T-cell (primary cell): ENCODE data around the gene RGS7. TPM values are rescaled to one million over a fixed set of nuclear protein-coding genes. Genes with fewer than 3 reads are reported as not detected.

Experiments
- ATAC-seq, 4 experiments: fragments of 200-7000 bp in 3 of 4; fragments of 150-1000 bp in 1 of 4; cut with Tn5 transposase; replicated peaks in 1 of 4; 1 replicate in 3 of 4; 2 replicates in 1 of 4; pipeline ENCODE4 v1.10.0; 2021; ENCODE audit warnings: moderate library complexity in 3 of 4, mild to moderate bottlenecking in 2 of 4, moderate number of reproducible peaks in 1 of 4
- CTCF ChIA-PET, 2 donors: fragments of 300-600 bp; sonication (Branson Sonifier 250); formaldehyde crosslinking; loops; one replicate each; lab custom pipeline; 2022; ENCODE audit warnings: antibody characterized with exemption in 2 of 2; lab: Charles Lee
- POLR2A ChIA-PET, 2 donors: fragments of 300-600 bp; sonication (Branson Sonifier 250); formaldehyde crosslinking; loops; one replicate each; lab custom pipeline; 2022; ENCODE audit warnings: antibody characterized with exemption in 2 of 2; lab: Charles Lee
- DNase-seq, 35 experiments: peaks; one replicate each; pipeline versions ENCODE4 v3.0.0 to v3.0.0-alpha.2; 2013 to 2023
- H3K27ac ChIP-seq: one replicate; pipeline ENCODE4 v1.5.1; 2013; ENCODE audit warnings: low read length
- H3K27me3 ChIP-seq, 2 experiments: replicated peaks in 1 of 2; 1 replicate in 1 of 2; 2 replicates in 1 of 2; pipeline versions ENCODE4 v1.6.1 to v1.7.0; 2013; ENCODE audit warnings: low read length in 1 of 2, mixed read lengths in 1 of 2; ENCODE audit not compliant: control insufficient read depth in 2 of 2, insufficient read depth in 2 of 2; ENCODE audit errors: extremely low read depth in 1 of 2
- H3K36me3 ChIP-seq, 2 donors: 1 replicate in 1 of 2; 2 replicates in 1 of 2; pipeline versions ENCODE4 v1.6.1 to v1.7.0; 2013; ENCODE audit warnings: low read length in 1 of 2; ENCODE audit not compliant: control insufficient read depth in 2 of 2, insufficient read depth in 1 of 2; ENCODE audit errors: extremely low read depth in 1 of 2
- H3K4me1 ChIP-seq, 2 experiments: 1 replicate in 1 of 2; 2 replicates in 1 of 2; pipeline versions ENCODE4 v1.6.1 to v1.7.0; 2013; ENCODE audit warnings: low read length in 2 of 2, mixed read lengths in 1 of 2; ENCODE audit not compliant: insufficient read depth in 2 of 2, control insufficient read depth in 1 of 2; ENCODE audit errors: extremely low read depth in 1 of 2
- H3K4me3 ChIP-seq, 2 donors: 1 replicate in 1 of 2; 2 replicates in 1 of 2; pipeline versions ENCODE4 v1.5.1 to v1.7.0; 2013; ENCODE audit warnings: mild to moderate bottlenecking in 2 of 2, low read length in 1 of 2, moderate library complexity in 1 of 2; ENCODE audit not compliant: control insufficient read depth in 1 of 2; ENCODE audit errors: extremely low read depth in 1 of 2
- H3K9me3 ChIP-seq: 2 replicates; pipeline ENCODE4 v1.7.0; 2013
- H3K27ac Mint-ChIP-seq, 2 donors: one replicate each; pipeline ENCODE4 v1.8.0; 2020 to 2021; ENCODE audit warnings: mild to moderate bottlenecking in 2 of 2, mixed read lengths in 2 of 2
- H3K27me3 Mint-ChIP-seq, 2 donors: one replicate each; pipeline ENCODE4 v1.8.0; 2021 to 2022; ENCODE audit warnings: mixed read lengths in 2 of 2
- H3K36me3 Mint-ChIP-seq: one replicate; pipeline ENCODE4 v1.8.0; 2021; ENCODE audit warnings: mixed read lengths
- H3K4me1 Mint-ChIP-seq, 3 donors: one replicate each; pipeline ENCODE4 v1.8.0; 2020 to 2022; ENCODE audit warnings: mixed read lengths in 3 of 3, mild to moderate bottlenecking in 1 of 3
- H3K4me3 Mint-ChIP-seq, 3 donors: one replicate each; pipeline ENCODE4 v1.8.0; 2020 to 2022; ENCODE audit warnings: mild to moderate bottlenecking in 3 of 3, mixed read lengths in 3 of 3, moderate library complexity in 3 of 3
- H3K9me3 Mint-ChIP-seq, 3 donors: one replicate each; pipeline ENCODE4 v1.8.0; 2020 to 2022; ENCODE audit warnings: mixed read lengths in 3 of 3
- WGBS: methylation state at CpG from one replicate; pipeline ENCODE4 v1.1.5; 2013; ENCODE audit warnings: missing lambda C conversion rate; ENCODE audit not compliant: insufficient coverage; 5-methylcytosine and 5-hydroxymethylcytosine counted together
- total RNA-seq, 35 experiments: library from RNA in 6 of 35; stranded (reverse) in 6 of 35; fragments of 120-200 nt in 1 of 35; gene quantifications; one replicate each; pipeline versions ENCODE4 v1.2.1 to v1.2.4 and lab custom pipeline; 2013 to 2026

The RGS7 gene
- total RNA-seq, 5 donors from 2014 or later (not counting 1 experiment from before 2014, with no cell fraction given): not detected

DNA sequence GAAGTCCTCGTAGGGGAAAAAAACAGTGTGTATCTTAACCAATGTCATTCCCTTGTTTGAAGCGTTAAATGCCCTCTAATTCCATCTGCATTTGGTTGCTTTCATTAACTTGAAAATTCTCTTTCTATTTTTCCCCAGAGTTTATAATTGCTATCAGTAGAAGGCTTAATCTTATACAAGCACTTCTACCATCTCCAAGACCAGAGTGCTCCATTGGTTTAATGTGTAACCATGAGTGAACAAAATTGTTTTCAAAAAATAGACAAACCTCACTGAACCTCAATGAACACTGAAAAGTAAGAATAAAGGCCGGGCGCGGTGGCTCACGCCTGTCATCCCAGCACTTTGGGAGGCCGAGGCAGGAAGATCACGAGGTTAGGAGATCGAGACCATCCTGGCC is 141.3 kb downstream of the RGS7 start:
- ChIA-PET CTCF (no interaction called here), POLR2A (no interaction called here)
- Mint-ChIP-seq H3K9me3 (peaks cover 0 to 13% (median 2%) of the 10 kb centered on the region in 3 donors), H3K36me3 (no peaks in the 10 kb centered on the region), H3K4me1 (no peaks in the 10 kb centered on the region), H3K27me3 (peaks cover 0 to 3% of the 10 kb centered on the region in 2 donors), H3K4me3 (no peak overlapping the region), H3K27ac (no peak overlapping the region)
- H3K4me1 ChIP-seq: no peaks in the 10 kb centered on the region
- no peak overlapping the region for H3K4me3 ChIP-seq
- no peak for ATAC-seq
- WGBS: 80% methylated on average over 1 of the region's 9 CpGs
- no peaks in the 10 kb centered on the region for H3K27me3 ChIP-seq
- H3K27ac ChIP-seq: no peak overlapping the region
- DNase-seq: no peak
- H3K9me3 ChIP-seq: no peaks in the 10 kb centered on the region
- no peaks in the 10 kb centered on the region for H3K36me3 ChIP-seq

DNA sequence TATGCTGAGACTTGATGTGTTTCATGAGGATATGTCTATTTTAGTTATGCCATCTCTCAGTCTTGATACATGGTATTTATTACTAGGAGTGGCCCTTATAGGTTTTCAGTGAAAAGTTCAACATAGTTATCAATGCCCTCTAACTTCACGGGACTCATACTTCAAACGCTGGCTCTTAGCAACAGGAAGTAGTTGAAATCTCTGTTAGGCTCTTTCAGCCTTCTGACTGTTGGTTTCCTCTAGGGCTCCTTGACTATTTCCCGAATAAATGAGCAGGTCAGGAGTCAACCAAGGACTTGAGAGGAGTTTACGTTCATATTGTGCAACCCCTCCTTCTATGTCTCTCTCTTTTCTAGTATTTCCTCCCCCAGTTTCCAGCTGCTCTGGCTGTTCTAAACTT is 141.8 kb downstream of the RGS7 start:
- no peak overlapping the region for H3K27ac Mint-ChIP-seq
- H3K4me3 Mint-ChIP-seq: no peak overlapping the region
- Histone ChIP-seq H3K4me1 (no peaks in the 10 kb centered on the region), H3K27me3 (no peaks in the 10 kb centered on the region), H3K4me3 (no peak overlapping the region), H3K27ac (no peak overlapping the region), H3K9me3 (no peaks in the 10 kb centered on the region), H3K36me3 (no peaks in the 10 kb centered on the region)
- no peaks in the 10 kb centered on the region for H3K4me1 Mint-ChIP-seq
- CTCF ChIA-PET: no interaction called here
- H3K9me3 Mint-ChIP-seq: peaks cover 0 to 14% (median 2%) of the 10 kb centered on the region in 3 donors
- 6% methylated on average over 2 of the region's 4 CpGs for WGBS
- H3K36me3 Mint-ChIP-seq: no peaks in the 10 kb centered on the region
- no peak for ATAC-seq
- H3K27me3 Mint-ChIP-seq: peaks cover 0 to 3% of the 10 kb centered on the region in 2 donors
- POLR2A ChIA-PET: no interaction called here
- DNase-seq: no peak

DNA sequence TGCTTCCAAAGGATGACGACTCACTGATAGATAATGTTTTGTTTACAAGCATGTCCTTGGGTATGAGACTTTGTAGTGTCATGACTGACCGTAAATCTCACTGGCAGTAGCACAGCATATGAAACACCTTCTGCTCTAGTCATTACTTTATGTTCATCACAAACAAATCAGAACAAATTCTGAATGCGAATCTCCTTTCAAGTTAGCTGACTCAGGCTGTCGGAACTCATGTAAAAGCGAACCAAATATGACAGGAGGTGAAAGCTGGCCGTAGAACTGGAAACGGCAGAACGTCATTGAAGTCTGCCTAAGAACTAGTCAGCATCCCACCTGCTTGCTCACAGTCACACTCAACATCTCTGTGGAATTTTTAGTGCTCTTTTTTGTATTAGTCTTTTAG is 143.9 kb downstream of the RGS7 start:
- Histone ChIP-seq H3K4me3 (no peak overlapping the region), H3K27ac (no peak overlapping the region), H3K9me3 (no peaks in the 10 kb centered on the region), H3K27me3 (no peaks in the 10 kb centered on the region), H3K36me3 (no peaks in the 10 kb centered on the region), H3K4me1 (no peaks in the 10 kb centered on the region)
- ATAC-seq (no peak), DNase-seq (no peak)
- Mint-ChIP-seq H3K4me3 (no peak overlapping the region), H3K4me1 (no peaks in the 10 kb centered on the region), H3K27me3 (no peaks in the 10 kb centered on the region), H3K9me3 (peaks cover 0 to 9% (median 4%) of the 10 kb centered on the region in 3 donors), H3K27ac (no peak overlapping the region), H3K36me3 (no peaks in the 10 kb centered on the region)
- 97% methylated on average over 3 of the region's 8 CpGs for WGBS
- ChIA-PET CTCF (no interaction called here), POLR2A (no interaction called here)

DNA sequence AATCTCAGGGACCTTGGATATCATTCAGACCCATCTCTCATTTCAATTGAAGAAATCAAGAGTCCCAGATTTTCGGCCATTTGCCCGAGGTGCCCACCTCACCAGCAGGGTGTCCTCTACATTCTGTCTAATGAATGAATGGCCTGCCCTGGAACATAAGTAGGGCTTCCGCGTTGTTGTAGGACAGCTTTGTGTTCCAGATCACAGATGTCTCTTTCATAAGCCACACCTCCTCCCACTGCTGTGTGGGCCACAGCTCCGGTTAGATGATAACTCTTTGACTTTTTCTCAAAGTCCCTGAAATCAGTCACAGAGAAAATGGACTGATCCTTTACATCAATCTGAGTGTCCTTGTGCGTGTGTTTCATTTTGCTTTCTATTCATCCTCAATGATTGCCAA is 144.4 kb downstream of the RGS7 start:
- WGBS: 95% methylated on average over 5 of the region's 6 CpGs
- Histone ChIP-seq H3K27me3 (no peaks in the 10 kb centered on the region), H3K27ac (no peak overlapping the region), H3K9me3 (no peaks in the 10 kb centered on the region), H3K36me3 (no peaks in the 10 kb centered on the region), H3K4me3 (no peak overlapping the region), H3K4me1 (no peaks in the 10 kb centered on the region)
- no peak for ATAC-seq
- H3K4me1 Mint-ChIP-seq: no peaks in the 10 kb centered on the region
- CTCF ChIA-PET: no interaction called here
- H3K27ac Mint-ChIP-seq: no peak overlapping the region
- H3K9me3 Mint-ChIP-seq: peaks cover 0 to 9% (median 5%) of the 10 kb centered on the region in 3 donors
- POLR2A ChIA-PET: no interaction called here
- no peak overlapping the region for H3K4me3 Mint-ChIP-seq
- no peak for DNase-seq
- no peaks in the 10 kb centered on the region for H3K27me3 Mint-ChIP-seq
- no peaks in the 10 kb centered on the region for H3K36me3 Mint-ChIP-seq

DNA sequence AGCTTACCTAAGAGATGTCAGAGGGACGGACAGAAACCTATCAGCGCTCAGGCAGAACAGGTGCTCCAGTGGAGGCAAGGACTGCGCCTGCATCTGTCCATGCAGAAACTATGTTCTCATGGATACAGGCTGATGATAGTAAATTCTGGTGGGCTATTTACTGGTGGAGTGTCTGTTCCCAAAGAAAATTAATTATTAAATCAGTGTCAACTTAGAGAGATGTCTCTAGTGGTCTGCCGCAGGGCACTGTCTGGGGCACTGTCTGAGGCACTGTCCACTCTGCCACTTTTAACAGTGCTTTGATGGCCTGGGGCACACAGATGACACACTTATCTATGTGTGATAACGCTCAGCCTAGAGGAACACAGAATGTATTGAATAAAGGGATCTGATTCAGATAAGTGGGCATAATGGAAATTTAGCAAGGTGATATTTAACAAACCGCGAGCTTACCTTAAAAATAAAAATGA is 148.1 kb downstream of the RGS7 start:
- Histone ChIP-seq H3K27ac (no peak overlapping the region), H3K4me3 (no peak overlapping the region), H3K36me3 (no peaks in the 10 kb centered on the region), H3K27me3 (no peaks in the 10 kb centered on the region), H3K9me3 (no peaks in the 10 kb centered on the region), H3K4me1 (no peaks in the 10 kb centered on the region)
- H3K36me3 Mint-ChIP-seq: no peaks in the 10 kb centered on the region
- H3K27me3 Mint-ChIP-seq: no peaks in the 10 kb centered on the region
- WGBS: 100% methylated on average over 2 of the region's 7 CpGs
- H3K9me3 Mint-ChIP-seq: peaks cover 0 to 13% (median 3%) of the 10 kb centered on the region in 3 donors
- H3K27ac Mint-ChIP-seq: no peak overlapping the region
- ATAC-seq (no peak), DNase-seq (no peak)
- H3K4me3 Mint-ChIP-seq: no peak overlapping the region
- ChIA-PET POLR2A (no interaction called here), CTCF (no interaction called here)
- no peaks in the 10 kb centered on the region for H3K4me1 Mint-ChIP-seq

DNA sequence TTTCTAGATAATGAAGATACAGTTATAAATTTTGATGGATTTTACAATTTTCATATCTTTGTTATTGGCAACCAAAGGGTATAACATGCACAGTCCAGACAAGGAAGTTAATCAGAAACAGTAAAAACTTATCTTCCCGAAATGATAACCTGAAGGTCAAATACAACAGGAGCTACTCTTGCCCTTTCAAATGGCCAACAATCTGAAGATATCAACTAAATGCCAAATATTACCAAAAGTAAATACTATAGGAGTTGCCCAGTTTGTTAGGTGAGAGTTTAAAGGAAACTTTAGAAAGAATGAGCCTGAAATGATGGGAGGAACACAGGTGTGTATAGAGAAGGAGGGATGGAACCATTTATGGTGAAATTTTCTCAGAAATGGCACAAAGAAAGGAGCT is 153.2 kb downstream of the RGS7 start:
- ChIA-PET POLR2A (no interaction called here), CTCF (no interaction called here)
- no peaks in the 10 kb centered on the region for H3K36me3 ChIP-seq
- H3K27ac Mint-ChIP-seq: no peak overlapping the region
- H3K4me1 Mint-ChIP-seq: no peaks in the 10 kb centered on the region
- no peak overlapping the region for H3K4me3 Mint-ChIP-seq
- H3K27me3 Mint-ChIP-seq: no peaks in the 10 kb centered on the region
- WGBS: no CpG with 5 or more reads among the region's 1 CpG
- no peaks in the 10 kb centered on the region for H3K36me3 Mint-ChIP-seq
- no peaks in the 10 kb centered on the region for H3K27me3 ChIP-seq
- ATAC-seq: no peak
- H3K4me3 ChIP-seq: no peak overlapping the region
- peaks cover 0 to 13% (median 7%) of the 10 kb centered on the region in 3 donors for H3K9me3 Mint-ChIP-seq
- DNase-seq: no peak
- H3K27ac ChIP-seq: no peak overlapping the region
- H3K4me1 ChIP-seq: no peaks in the 10 kb centered on the region
- H3K9me3 ChIP-seq: no peaks in the 10 kb centered on the region

DNA sequence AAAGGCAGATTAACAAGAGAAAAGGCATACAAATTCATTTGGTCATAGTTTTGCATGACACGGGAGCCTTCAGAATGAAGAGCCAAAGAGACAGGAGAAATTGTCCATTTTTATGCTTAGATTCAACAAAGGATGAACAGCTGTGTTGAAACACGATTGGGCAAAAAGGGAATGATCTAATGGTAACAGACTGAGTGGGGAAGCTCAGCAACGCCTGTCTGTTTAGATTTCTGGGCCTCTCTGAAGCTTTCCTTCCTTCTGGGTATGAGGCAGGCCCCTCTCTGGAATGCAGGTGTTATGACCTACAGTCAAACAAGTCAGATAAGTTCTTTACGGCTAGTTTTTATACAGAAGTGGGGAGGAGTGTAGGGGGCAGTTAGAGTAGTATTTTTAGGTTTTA is 154.6 kb downstream of the RGS7 start:
- Histone ChIP-seq H3K36me3 (no peaks in the 10 kb centered on the region), H3K27me3 (no peaks in the 10 kb centered on the region), H3K9me3 (no peaks in the 10 kb centered on the region), H3K27ac (no peak overlapping the region), H3K4me3 (no peak overlapping the region), H3K4me1 (no peaks in the 10 kb centered on the region)
- ATAC-seq (no peak), DNase-seq (no peak)
- Mint-ChIP-seq H3K9me3 (peaks cover 0 to 7% (median 7%) of the 10 kb centered on the region in 3 donors), H3K27ac (no peak overlapping the region), H3K27me3 (no peaks in the 10 kb centered on the region), H3K4me3 (no peak overlapping the region), H3K4me1 (no peaks in the 10 kb centered on the region), H3K36me3 (no peaks in the 10 kb centered on the region)
- ChIA-PET CTCF (no interaction called here), POLR2A (no interaction called here)
- 38% methylated on average over 4 of the region's 4 CpGs for WGBS
